Tibial artery (tissue), 4 donors: ENCODE data around the gene P2RX4.

ENCODE experiments used
- DNase-seq, 2 donors: peaks; one replicate each; pipeline ENCODE4 v3.0.0-alpha.2; 2019
- H3K27ac ChIP-seq, 2 donors: fragments of 200-600 bp; sonication (generic) in 1 of 2; 1 replicate in 1 of 2; 2 replicates in 1 of 2; pipeline ENCODE4 v1.5.1; 2018 to 2019; ENCODE audit warnings: mild to moderate bottlenecking in 1 of 2
- H3K27me3 ChIP-seq, 2 donors: fragments of 200-600 bp; sonication (generic) in 1 of 2; one replicate each; pipeline versions ENCODE4 v1.5.1 to v1.6.0; 2016 to 2019
- H3K36me3 ChIP-seq, 3 donors: fragments of 200-600 bp; sonication (generic) in 2 of 3; one replicate each; pipeline ENCODE4 v1.5.1; 2016 to 2019; ENCODE audit warnings: mild to moderate bottlenecking in 2 of 3
- H3K4me1 ChIP-seq, 4 donors: fragments of 200-600 bp; sonication (generic) in 2 of 4; 1 replicate in 3 of 4; 2 replicates in 1 of 4; pipeline ENCODE4 v1.5.1; 2016 to 2019
- H3K4me3 ChIP-seq, 2 donors: fragments of 200-600 bp; sonication (generic) in 1 of 2; 1 replicate in 1 of 2; 2 replicates in 1 of 2; pipeline ENCODE4 v1.5.1; 2018 to 2019; ENCODE audit warnings: mild to moderate bottlenecking in 2 of 2
- H3K9me3 ChIP-seq, 3 donors: fragments of 200-600 bp; sonication (generic) in 1 of 3; one replicate each; pipeline ENCODE4 v1.5.1; 2016 to 2019
- CTCF ChIP-seq, 2 experiments: fragments of 200-600 bp in 1 of 2; fragments of 450-650 bp in 1 of 2; IDR thresholded peaks; one replicate each; pipeline ENCODE4 v1.5.1; 2017 to 2019; ENCODE audit warnings: antibody characterized with exemption in 2 of 2, mild to moderate bottlenecking in 1 of 2, moderate library complexity in 1 of 2
- intact Hi-C: fragments of 100-400 bp; cut with DNase I; formaldehyde crosslinking; loops from one replicate; pipeline ENCODE4 v1.15.0; 2023; ENCODE audit warnings: low total_unique reads

Gene P2RX4

GRCh38 chr12:121238086-121238485 lies 28.2 kb downstream of the P2RX4 start:
- intact Hi-C loops, result no loop called here
- no peak overlapping the region for H3K27ac ChIP-seq
- H3K27me3 ChIP-seq, result no peaks in the 10 kb centered on the region
- DNase-seq, result no peak
- peaks cover 0 to 25% (median 18%) of the 10 kb centered on the region in 4 donors for H3K4me1 ChIP-seq
- no peak overlapping the region for H3K4me3 ChIP-seq
- H3K9me3 ChIP-seq, result no peaks in the 10 kb centered on the region
- peaks cover 10 to 47% (median 26%) of the 10 kb centered on the region in 3 donors for H3K36me3 ChIP-seq
- no peak for TF ChIP-seq CTCF (IDR thresholded peaks at IDR 0.05)

GRCh38 chr12:121238604-121239350 lies 28.8 kb downstream of the P2RX4 start:
- Histone ChIP-seq H3K27ac (no peak overlapping the region), H3K4me1 (peaks cover 0 to 25% (median 18%) of the 10 kb centered on the region in 4 donors), H3K27me3 (no peaks in the 10 kb centered on the region), H3K9me3 (no peaks in the 10 kb centered on the region), H3K36me3 (peaks cover 3 to 45% (median 26%) of the 10 kb centered on the region in 3 donors), H3K4me3 (no peak overlapping the region)
- DNase-seq, result no peak
- TF ChIP-seq CTCF (IDR thresholded peaks at IDR 0.05), result no peak
- intact Hi-C loops, result no loop called here

GRCh38 chr12:121239351-121240061 lies 29.6 kb downstream of the P2RX4 start:
- Histone ChIP-seq H3K4me1 (peaks cover 0 to 25% (median 18%) of the 10 kb centered on the region in 4 donors), H3K27me3 (no peaks in the 10 kb centered on the region), H3K27ac (peak overlapping the region; percentile 71 to 76), H3K36me3 (peaks cover 0 to 45% (median 32%) of the 10 kb centered on the region in 3 donors), H3K4me3 (no peak overlapping the region), H3K9me3 (no peaks in the 10 kb centered on the region)
- no peak for DNase-seq
- no peak for TF ChIP-seq CTCF (IDR thresholded peaks at IDR 0.05)
- intact Hi-C loops, result no loop called here

- H3K27me3 ChIP-seq, result no peaks in the 10 kb centered on the region
- peaks cover 0 to 25% (median 18%) of the 10 kb centered on the region in 4 donors for H3K4me1 ChIP-seq
- peak overlapping the region; percentile 71 to 76 for H3K27ac ChIP-seq
- no peaks in the 10 kb centered on the region for H3K9me3 ChIP-seq
- intact Hi-C loops, result no loop called here
- DNase-seq, result no peak
- TF ChIP-seq CTCF (IDR thresholded peaks at IDR 0.05), result no peak
- peaks cover 2 to 45% (median 37%) of the 10 kb centered on the region in 3 donors for H3K36me3 ChIP-seq
- H3K4me3 ChIP-seq, result peak overlapping the region; percentile 39 to 55
These were observed 30.1 kb downstream of the P2RX4 start for GRCh38 chr12:121240062-121240420.

GRCh38 chr12:121240484-121241101 lies 30.7 kb downstream of the P2RX4 start:
- Histone ChIP-seq H3K36me3 (peaks cover 4 to 47% (median 42%) of the 10 kb centered on the region in 3 donors), H3K27me3 (no peaks in the 10 kb centered on the region), H3K4me1 (peaks cover 0 to 25% (median 18%) of the 10 kb centered on the region in 4 donors), H3K9me3 (no peaks in the 10 kb centered on the region), H3K27ac (peak overlapping the region; percentile 71 to 76), H3K4me3 (peak overlapping the region; percentile 39 to 55)
- no peak for TF ChIP-seq CTCF (IDR thresholded peaks at IDR 0.05)
- intact Hi-C loops, result no loop called here
- peak; percentile 61 to 89 for DNase-seq
